GM12873 (cell line): Measurements from ENCODE around the gene ELOVL6.

ENCODE experiments used
- TF ChIP-seq, protein P1 (sequence below): IDR thresholded peaks from 2 replicates; pipeline ENCODE4 v1.5.1; 2012; ENCODE audit warnings: low read depth, mild to moderate bottlenecking, moderate library complexity, low read length, control low read depth; ENCODE audit not compliant: insufficient read depth; ENCODE audit errors: missing control alignments

ELOVL6 gene

DNA sequence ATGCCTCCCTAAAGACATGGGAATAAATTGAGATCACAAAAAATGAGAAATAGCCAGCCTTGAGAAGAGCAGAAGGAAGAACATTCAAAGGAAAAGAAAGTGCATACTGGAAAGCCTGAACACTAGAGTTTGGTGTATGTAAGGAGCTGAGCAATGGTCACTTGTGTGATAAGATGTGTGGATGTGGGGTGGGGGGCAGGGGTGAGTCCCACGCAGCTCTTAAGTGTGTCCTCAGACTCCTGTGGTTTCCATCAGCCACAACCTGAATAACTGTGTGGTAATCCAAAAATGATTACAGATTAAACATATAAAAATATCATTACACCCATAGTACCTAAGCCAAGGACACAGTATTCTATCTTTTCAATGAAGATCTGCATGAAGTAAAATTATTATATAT is 59.9 kb downstream of the ELOVL6 start:
- TF ChIP-seq, protein P1, sequence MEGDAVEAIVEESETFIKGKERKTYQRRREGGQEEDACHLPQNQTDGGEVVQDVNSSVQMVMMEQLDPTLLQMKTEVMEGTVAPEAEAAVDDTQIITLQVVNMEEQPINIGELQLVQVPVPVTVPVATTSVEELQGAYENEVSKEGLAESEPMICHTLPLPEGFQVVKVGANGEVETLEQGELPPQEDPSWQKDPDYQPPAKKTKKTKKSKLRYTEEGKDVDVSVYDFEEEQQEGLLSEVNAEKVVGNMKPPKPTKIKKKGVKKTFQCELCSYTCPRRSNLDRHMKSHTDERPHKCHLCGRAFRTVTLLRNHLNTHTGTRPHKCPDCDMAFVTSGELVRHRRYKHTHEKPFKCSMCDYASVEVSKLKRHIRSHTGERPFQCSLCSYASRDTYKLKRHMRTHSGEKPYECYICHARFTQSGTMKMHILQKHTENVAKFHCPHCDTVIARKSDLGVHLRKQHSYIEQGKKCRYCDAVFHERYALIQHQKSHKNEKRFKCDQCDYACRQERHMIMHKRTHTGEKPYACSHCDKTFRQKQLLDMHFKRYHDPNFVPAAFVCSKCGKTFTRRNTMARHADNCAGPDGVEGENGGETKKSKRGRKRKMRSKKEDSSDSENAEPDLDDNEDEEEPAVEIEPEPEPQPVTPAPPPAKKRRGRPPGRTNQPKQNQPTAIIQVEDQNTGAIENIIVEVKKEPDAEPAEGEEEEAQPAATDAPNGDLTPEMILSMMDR = no peak

DNA sequence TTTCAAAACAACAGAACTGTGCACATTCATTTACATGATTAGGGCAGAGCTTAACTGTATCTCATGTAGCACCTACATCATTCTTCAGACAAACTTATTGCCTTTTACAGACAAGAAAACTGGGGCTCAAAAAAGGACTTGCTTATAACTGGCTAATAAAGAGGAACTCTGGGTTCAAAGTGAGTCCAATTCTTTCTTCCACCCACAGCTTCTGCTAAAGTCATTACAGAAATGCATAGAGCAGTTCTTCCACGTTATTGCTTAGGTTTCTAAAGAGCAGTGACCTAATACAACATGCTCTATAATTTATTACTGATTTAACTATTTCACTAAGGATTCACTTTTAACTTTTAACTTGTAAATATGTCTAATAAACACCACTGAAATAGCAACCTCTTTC is 60.6 kb downstream of the ELOVL6 start:
- TF ChIP-seq, protein P1 = no peak

DNA sequence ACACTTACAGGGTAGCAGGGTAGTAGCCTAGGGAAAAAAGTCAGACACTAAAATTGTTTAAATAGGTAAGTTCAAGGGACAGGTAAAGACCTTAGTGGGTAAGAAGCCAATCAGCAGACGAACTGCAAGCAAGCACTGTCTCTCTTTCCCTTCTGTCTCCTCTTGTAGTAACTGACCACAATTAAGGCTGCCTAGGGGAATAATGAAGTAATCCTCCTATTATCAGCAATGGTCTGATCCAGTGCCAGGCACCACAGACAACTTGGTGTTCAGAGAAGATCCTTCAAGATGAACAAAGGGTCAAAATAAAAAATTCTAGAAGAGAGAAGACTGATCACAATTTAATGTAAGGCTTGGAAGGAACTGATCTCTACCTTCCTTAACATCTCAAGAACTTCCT is 62.9 kb downstream of the ELOVL6 start:
- TF ChIP-seq, protein P1 = no peak

DNA sequence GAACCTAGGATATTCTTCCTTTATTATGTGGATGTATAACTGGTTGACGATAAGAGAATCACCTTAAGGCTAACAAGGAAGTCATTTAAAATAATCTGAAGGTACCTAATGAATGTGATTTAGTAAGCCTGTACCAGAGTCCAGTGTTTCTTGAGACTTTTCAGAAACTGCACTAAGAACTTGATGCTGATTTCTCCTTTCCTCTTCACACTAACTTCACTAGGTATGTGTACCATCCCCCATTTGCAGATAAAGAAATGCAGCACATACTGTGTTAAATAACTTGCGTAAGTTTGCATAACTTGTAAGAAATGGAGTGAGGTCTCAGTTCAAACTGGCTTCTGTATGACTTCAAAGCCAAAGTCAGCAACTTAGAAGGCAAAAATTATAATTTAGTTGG is 63.3 kb downstream of the ELOVL6 start:
- TF ChIP-seq, protein P1 = no peak

DNA sequence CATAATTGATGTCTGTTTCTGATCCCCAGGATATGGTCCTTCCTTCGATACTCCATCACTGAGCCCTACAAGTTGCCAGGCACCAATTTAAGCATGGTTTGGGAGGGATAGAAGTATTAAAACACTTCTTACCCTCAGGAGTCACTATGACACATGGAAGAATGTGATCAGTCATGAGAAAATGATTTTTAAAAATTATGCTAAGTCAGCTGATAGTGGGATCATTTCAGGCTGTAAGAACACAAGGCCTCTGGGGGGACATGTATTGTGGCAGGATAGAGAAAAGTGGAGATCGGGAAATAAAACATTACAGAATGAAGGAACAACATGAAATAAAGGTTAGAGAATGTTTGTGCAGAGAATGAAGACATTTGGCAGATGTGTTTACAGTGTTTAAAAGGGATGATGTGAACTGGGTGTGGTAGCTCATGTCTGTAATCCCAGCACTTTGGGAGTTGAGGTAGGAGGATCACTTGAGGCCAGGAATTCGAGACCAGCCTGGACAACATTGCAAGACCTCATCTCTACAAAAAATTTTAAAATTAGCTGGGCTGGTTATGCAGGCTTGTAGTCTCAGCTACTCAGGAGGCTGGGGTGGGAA is 64.0 kb downstream of the ELOVL6 start:
- TF ChIP-seq, protein P1 = no peak

DNA sequence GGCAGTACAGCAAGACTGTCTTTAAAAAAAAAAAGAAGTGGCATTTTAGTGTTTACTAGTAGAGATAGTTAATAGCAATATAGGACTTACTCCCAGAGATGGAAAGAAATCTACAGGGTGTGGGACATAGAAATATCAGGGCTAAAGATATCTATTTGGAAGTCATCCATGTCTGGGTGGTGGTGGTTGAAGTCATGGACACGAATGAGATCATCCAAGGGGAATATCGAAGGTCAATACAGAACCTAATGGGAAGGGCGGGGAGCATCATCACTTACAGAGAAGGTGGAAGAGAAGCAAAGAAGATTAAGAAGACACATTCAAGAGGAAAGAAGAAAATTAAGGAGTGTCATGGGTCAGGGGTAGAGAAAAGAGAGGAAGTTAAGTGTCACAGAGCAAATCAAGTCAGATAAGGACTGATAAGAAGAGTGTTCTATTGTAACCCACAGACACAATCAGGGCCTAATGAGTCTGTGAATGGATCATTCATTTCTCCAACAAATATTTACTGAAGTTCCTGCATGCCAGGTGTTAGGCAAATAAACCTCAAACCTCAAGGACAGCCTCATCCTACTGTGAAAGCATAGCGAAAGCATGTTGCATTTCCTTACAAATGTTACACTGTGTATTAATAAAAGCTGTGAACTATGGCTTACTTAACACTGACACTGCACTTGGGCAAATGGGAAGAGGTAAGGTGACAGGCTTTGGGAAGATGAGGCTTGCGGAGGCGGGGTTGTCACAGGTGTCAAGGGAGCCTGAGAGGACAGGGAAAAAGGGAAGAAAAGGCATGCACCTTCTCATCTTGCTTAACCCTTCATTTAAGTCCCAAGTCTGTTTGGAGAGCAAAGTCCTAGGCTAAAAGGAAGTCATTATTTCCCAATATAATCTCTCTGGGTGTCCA is 65.3 kb downstream of the ELOVL6 start:
- TF ChIP-seq, protein P1 = no peak

DNA sequence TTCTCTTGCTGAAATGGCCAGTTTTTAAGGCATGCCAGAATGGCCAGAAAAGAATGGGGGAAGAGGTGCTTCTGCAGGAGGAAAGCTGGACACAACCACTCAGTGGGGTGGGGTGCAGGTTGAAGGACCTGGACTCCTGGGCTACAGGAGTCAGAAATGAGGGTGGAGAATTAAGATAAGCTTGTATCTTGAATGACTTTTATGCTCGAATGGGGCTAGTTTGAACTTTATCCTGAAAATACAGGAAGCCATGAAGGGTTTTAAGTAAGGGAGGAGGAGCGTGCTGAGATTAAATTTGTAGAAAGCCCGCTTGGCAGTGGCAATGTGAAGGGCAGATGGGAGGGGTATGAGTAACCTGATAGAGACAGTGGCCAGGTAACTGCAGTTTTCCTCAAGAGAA is 66.5 kb downstream of the ELOVL6 start:
- TF ChIP-seq, protein P1 = no peak
